HS-27A (cell line): Measurements from ENCODE around the gene PLEKHA6.

Source experiments
- DNase-seq: peaks from one replicate; pipeline ENCODE4 v3.0.0-alpha.2; 2012; ENCODE audit warnings: low read depth, missing footprints

The PLEKHA6 gene

GRCh38 chr1:204380293-204380831 is 20.6 kb upstream of the PLEKHA6 start:
- DNase-seq = no peak

- no peak for DNase-seq
These were observed 18.3 kb upstream of the PLEKHA6 start for GRCh38 chr1:204377800-204378668.

- DNase-seq = no peak
These were observed 17.4 kb upstream of the PLEKHA6 start for GRCh38 chr1:204376919-204377799.

GRCh38 chr1:204376465-204376864 is 16.7 kb upstream of the PLEKHA6 start:
- DNase-seq = no peak

- no peak for DNase-seq
These were observed 14.2 kb upstream of the PLEKHA6 start for GRCh38 chr1:204373911-204374310.

- DNase-seq = no peak
These were observed 10.4 kb upstream of the PLEKHA6 start for GRCh38 chr1:204370176-204370575.

- no peak for DNase-seq
These were observed 9.4 kb upstream of the PLEKHA6 start for GRCh38 chr1:204368996-204369726.

GRCh38 chr1:204367956-204368355 is 8.2 kb upstream of the PLEKHA6 start:
- no peak for DNase-seq

GRCh38 chr1:204367193-204367858 is 7.6 kb upstream of the PLEKHA6 start:
- no peak for DNase-seq

- DNase-seq = no peak
These were observed 7.0 kb upstream of the PLEKHA6 start for GRCh38 chr1:204366759-204367158.

GRCh38 chr1:204363335-204364114 is 3.8 kb upstream of the PLEKHA6 start:
- peak; percentile 39 for DNase-seq

- DNase-seq = no peak
These were observed 3.2 kb upstream of the PLEKHA6 start for GRCh38 chr1:204362984-204363334.

- no peak for DNase-seq
These were observed 2.1 kb upstream of the PLEKHA6 start for GRCh38 chr1:204361781-204362180.

GRCh38 chr1:204361341-204361771 is 1.6 kb upstream of the PLEKHA6 start:
- no peak for DNase-seq

GRCh38 chr1:204360314-204360713 is 585 bp upstream of the PLEKHA6 start:
- DNase-seq = no peak

GRCh38 chr1:204359131-204359473 is 627 bp downstream of the PLEKHA6 start:
- no peak for DNase-seq

GRCh38 chr1:204358605-204359004 is 1.1 kb downstream of the PLEKHA6 start:
- DNase-seq = no peak

- DNase-seq = no peak
These were observed 1.9 kb downstream of the PLEKHA6 start for GRCh38 chr1:204357551-204358490.

- no peak for DNase-seq
These were observed 2.7 kb downstream of the PLEKHA6 start for GRCh38 chr1:204356997-204357396.

GRCh38 chr1:204355913-204356312 is 3.8 kb downstream of the PLEKHA6 start:
- DNase-seq = no peak
